Neural cell (in vitro differentiated cells): Measurements from ENCODE around the gene KCNQ1OT1. TPM values are rescaled to one million over a fixed set of nuclear protein-coding genes. Genes with fewer than 3 reads are reported as not detected.

ENCODE experiments used
- H2AFZ ChIP-seq: fragments of 200-600, 300-800 bp; sonication (generic), shearing (Covaris generic); 2 replicates; pipeline ENCODE4 v1.6.0; 2014; ENCODE audit warnings: low read depth, mild to moderate bottlenecking, antibody characterized with exemption, low read length, moderate library complexity
- H3F3A ChIP-seq: fragments of 200-600 bp; shearing (Covaris generic); 2 replicates; pipeline ENCODE4 v1.6.1; 2016; ENCODE audit warnings: mild to moderate bottlenecking, moderate library complexity, mixed read lengths, antibody characterized with exemption, low read length; ENCODE audit not compliant: insufficient read depth, poor library complexity, severe bottlenecking
- H3K27ac ChIP-seq: fragments of 200-600, 300-800 bp; sonication (generic), shearing (Covaris generic); 2 replicates; pipeline ENCODE4 v1.5.1; 2014; ENCODE audit warnings: mild to moderate bottlenecking, low read length, moderate library complexity
- H3K27me3 ChIP-seq: fragments of 300-800, 200-600 bp; sonication (generic), shearing (Covaris generic); 2 replicates; pipeline ENCODE4 v1.6.0; 2014; ENCODE audit warnings: mild to moderate bottlenecking, low read depth, low read length, moderate library complexity; ENCODE audit not compliant: insufficient read depth
- H3K36me3 ChIP-seq: fragments of 300-800, 200-600 bp; sonication (generic), shearing (Covaris generic); 2 replicates; pipeline ENCODE4 v1.5.1; 2014; ENCODE audit warnings: mild to moderate bottlenecking, antibody characterized with exemption, low read length, moderate library complexity; ENCODE audit not compliant: insufficient read depth
- H3K4me2 ChIP-seq: fragments of 300-800, 200-600 bp; sonication (generic), shearing (Covaris generic); 2 replicates; pipeline ENCODE4 v1.6.0; 2014; ENCODE audit warnings: mild to moderate bottlenecking, low read length
- H3K4me3 ChIP-seq: fragments of 300-800, 200-600 bp; sonication (generic), shearing (Covaris generic); 2 replicates; pipeline ENCODE4 v1.5.1; 2014; ENCODE audit warnings: mild to moderate bottlenecking, low read length, moderate library complexity
- H3K79me2 ChIP-seq: fragments of 200-600 bp; shearing (Covaris generic); replicated peaks from 2 replicates; pipeline ENCODE4 v1.6.0; 2014; ENCODE audit warnings: mild to moderate bottlenecking, low read length, moderate library complexity; ENCODE audit not compliant: insufficient read depth
- H3K9ac ChIP-seq: fragments of 300-800, 200-600 bp; sonication (generic), shearing (Covaris generic); 2 replicates; pipeline ENCODE4 v1.6.1; 2016; ENCODE audit warnings: mild to moderate bottlenecking, low read length, mixed read lengths
- H3K9me2 ChIP-seq: fragments of 200-600 bp; shearing (Covaris generic); 2 replicates; pipeline ENCODE4 v1.6.1; 2016; ENCODE audit warnings: mild to moderate bottlenecking, low read length, mixed read lengths; ENCODE audit not compliant: insufficient read depth
- H3K9me3 ChIP-seq: fragments of 200-600, 300-800 bp; sonication (generic), shearing (Covaris generic); 2 replicates; pipeline ENCODE4 v1.6.1; 2016; ENCODE audit warnings: mild to moderate bottlenecking, mixed run types, low read length, moderate library complexity, mixed read lengths
- H4K20me1 ChIP-seq: fragments of 200-600 bp; shearing (Covaris generic); 2 replicates; pipeline ENCODE4 v1.6.1; 2016; ENCODE audit warnings: mild to moderate bottlenecking, mixed run types; ENCODE audit not compliant: insufficient read depth
- CTCF ChIP-seq: fragments of 450-650 bp; IDR thresholded peaks from 2 replicates; pipeline ENCODE4 v1.5.1; 2014; ENCODE audit warnings: antibody characterized with exemption, mild to moderate bottlenecking, moderate library complexity; ENCODE audit not compliant: poor library complexity, severe bottlenecking
- EP300 ChIP-seq: fragments of 450-650 bp; conservative IDR thresholded peaks from 2 replicates; pipeline ENCODE4 v1.6.1; 2014; ENCODE audit warnings: antibody characterized with exemption, mild to moderate bottlenecking, moderate library complexity; ENCODE audit not compliant: poor library complexity, severe bottlenecking
- EZH2 ChIP-seq: fragments of 200-600, 300-800 bp; shearing (Covaris generic), sonication (generic); IDR thresholded peaks from 2 replicates; pipeline ENCODE4 v1.6.1; 2014; ENCODE audit warnings: antibody characterized with exemption, low read length, borderline replicate concordance, mild to moderate bottlenecking; ENCODE audit not compliant: insufficient read depth, poor library complexity, severe bottlenecking
- MXI1 ChIP-seq: fragments of 450-650 bp; conservative IDR thresholded peaks from 2 replicates; pipeline ENCODE4 v1.6.1; 2014; ENCODE audit warnings: antibody characterized with exemption, mild to moderate bottlenecking; ENCODE audit not compliant: poor library complexity, severe bottlenecking
- REST ChIP-seq: IDR thresholded peaks from 2 replicates; pipeline ENCODE4 v1.6.1; 2012; ENCODE audit warnings: borderline replicate concordance
- SMC3 ChIP-seq: fragments of 450-650 bp; conservative IDR thresholded peaks from 2 replicates; pipeline ENCODE4 v1.6.1; 2014; ENCODE audit warnings: antibody characterized with exemption, mild to moderate bottlenecking, moderate library complexity; ENCODE audit not compliant: poor library complexity
- TAF1 ChIP-seq: IDR thresholded peaks from 2 replicates; pipeline ENCODE4 v1.6.1; 2012; ENCODE audit warnings: low read depth
- polyA plus RNA-seq: library from polyadenylated mRNA; depleted of rRNA; stranded (reverse); fragments of >200 nt; gene quantifications from 2 replicates; pipeline ENCODE4 v1.2.3, GENCODE V29; 2014

The KCNQ1OT1 gene
- polyA plus RNA-seq, 1 donor from 2014 or later: 0.12 TPM

- Histone ChIP-seq H4K20me1 (no peaks in the 10 kb centered on the region), H3K9ac (no peak overlapping the region), H3F3A (no peaks in the 10 kb centered on the region), H3K27ac (no peak overlapping the region), H3K27me3 (no peaks in the 10 kb centered on the region), H3K4me2 (no peak overlapping the region), H3K9me3 (peaks cover 9% of the 10 kb centered on the region), H3K9me2 (no peaks in the 10 kb centered on the region), H3K79me2 (no peaks in the 10 kb centered on the region), H3K36me3 (no peaks in the 10 kb centered on the region), H3K4me3 (no peak overlapping the region), H2AFZ (no peak overlapping the region)
- TF ChIP-seq REST (no peak), SMC3 (no peak), TAF1 (no peak), CTCF (no peak), MXI1 (no peak), EZH2 (no peak)
Measured at GRCh38 chr11:2663506-2663905, 36.3 kb downstream of the KCNQ1OT1 start.

GRCh38 chr11:2662430-2663299, 37.1 kb downstream of the KCNQ1OT1 start:
- peaks cover 9% of the 10 kb centered on the region for H3K9me3 ChIP-seq
- H3K9me2 ChIP-seq: no peaks in the 10 kb centered on the region
- no peaks in the 10 kb centered on the region for H3K36me3 ChIP-seq
- TF ChIP-seq TAF1 (no peak), CTCF (no peak), SMC3 (no peak), REST (no peak), MXI1 (no peak), EP300 (no peak)
- H2AFZ ChIP-seq: no peak overlapping the region
- no peak overlapping the region for H3K4me2 ChIP-seq
- no peak overlapping the region for H3K4me3 ChIP-seq
- H3K9ac ChIP-seq: no peak overlapping the region
- H3F3A ChIP-seq: no peaks in the 10 kb centered on the region
- no peaks in the 10 kb centered on the region for H4K20me1 ChIP-seq
- no peaks in the 10 kb centered on the region for H3K27me3 ChIP-seq
- H3K79me2 ChIP-seq: no peaks in the 10 kb centered on the region
- no peak overlapping the region for H3K27ac ChIP-seq
